ENCODE data around the gene ZNF98.

The ZNF98 gene

GRCh38 chr19:22422211-22422610 is at the start of gene ZNF98:
TSS of gene ZNF98 (minus strand) at chr19:22422346. CDS start at chr19:22422224, 122 bp downstream.
- TF ChIP-seq CTCF (IDR thresholded peaks at IDR 0.05; ENCODE audit: low read depth, low read length) = no peak
- DNase-seq (ENCODE audit: extremely low read depth, low read depth) = no peak

GRCh38 chr19:22446605-22447004 is 24.5 kb upstream of the ZNF98 start:
- no peak for TF ChIP-seq CTCF (IDR thresholded peaks at IDR 0.05; ENCODE audit: low read depth, low read length)
- DNase-seq (ENCODE audit: extremely low read depth, low read depth) = no peak

- TF ChIP-seq CTCF (IDR thresholded peaks at IDR 0.05; ENCODE audit: low read depth, low read length) = no peak
- DNase-seq (ENCODE audit: extremely low read depth, low read depth) = no peak
Observed at GRCh38 chr19:22438011-22438410, 15.9 kb upstream of the ZNF98 start.

- no peak for TF ChIP-seq CTCF (IDR thresholded peaks at IDR 0.05; ENCODE audit: low read depth, low read length)
- DNase-seq (ENCODE audit: extremely low read depth, low read depth) = no peak
Observed at GRCh38 chr19:22427960-22428913, 6.1 kb upstream of the ZNF98 start.

GRCh38 chr19:22427547-22427946 is 5.4 kb upstream of the ZNF98 start:
- TF ChIP-seq CTCF (IDR thresholded peaks at IDR 0.05; ENCODE audit: low read depth, low read length) = no peak
- no peak for DNase-seq (ENCODE audit: extremely low read depth, low read depth)

GRCh38 chr19:22426901-22427300 is 4.8 kb upstream of the ZNF98 start:
- no peak for DNase-seq (ENCODE audit: extremely low read depth, low read depth)
- no peak for TF ChIP-seq CTCF (IDR thresholded peaks at IDR 0.05; ENCODE audit: low read depth, low read length)

- no peak for TF ChIP-seq CTCF (IDR thresholded peaks at IDR 0.05; ENCODE audit: low read depth, low read length)
- DNase-seq (ENCODE audit: extremely low read depth, low read depth) = no peak
Observed at GRCh38 chr19:22421797-22422196, 349 bp downstream of the ZNF98 start.

Measured in AG09319 (cell line).